ENCODE results near the gene CNTNAP2. TPM values are rescaled to one million over a fixed set of nuclear protein-coding genes. Genes with fewer than 3 reads are reported as not detected.

CNTNAP2 gene
- total RNA-seq, 4 donors from 2014 or later: not detected

GRCh38 chr7:147978201-147978600 lies 1861.6 kb downstream of the CNTNAP2 start:
- intact Hi-C loops (cut with DNase I; ENCODE audit: low total_unique reads): no loop called here
- TF ChIP-seq POLR2A (IDR thresholded peaks at IDR 0.05): no peak
- TF ChIP-seq CTCF (IDR thresholded peaks at IDR 0.05 in 4 of 5, conservative IDR thresholded peaks at IDR 0.05 in 1 of 5): no peak
- in situ Hi-C loops (cut with MboI; ENCODE audit: low sequenced_read_pairs in 4 of 4): no loop called here
- Histone ChIP-seq H3K27me3 (no peaks in the 10 kb centered on the region), H3K4me1 (no peaks in the 10 kb centered on the region), H3K4me3 (no peak overlapping the region), H3K27ac (no peak overlapping the region), H3K9me3 (no peaks in the 10 kb centered on the region), H3K36me3 (no peaks in the 10 kb centered on the region)
- ATAC-seq (no peak), DNase-seq (no peak)

DNA sequence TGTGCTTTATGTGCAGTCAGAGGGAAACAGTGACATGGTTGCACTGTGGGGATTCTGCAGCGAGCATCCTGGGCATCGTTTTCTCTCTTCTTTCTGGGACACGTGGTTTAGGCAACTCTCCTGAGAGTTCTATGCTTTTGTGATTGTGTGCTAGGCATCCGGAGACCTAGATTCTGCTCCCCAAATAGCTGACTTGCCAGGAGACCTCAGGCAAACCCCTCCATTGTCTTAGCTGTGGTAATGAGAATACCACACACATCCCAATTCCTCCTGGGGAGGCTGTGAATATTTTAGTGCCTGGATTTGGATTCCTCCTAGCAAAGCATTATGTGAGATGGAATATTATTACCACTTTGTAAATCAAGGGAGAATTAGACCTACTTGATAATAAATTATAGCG lies 1862.0 kb downstream of the CNTNAP2 start:
- intact Hi-C loops (cut with DNase I; ENCODE audit: low total_unique reads): no loop called here
- Histone ChIP-seq H3K4me3 (no peak overlapping the region), H3K27me3 (no peaks in the 10 kb centered on the region), H3K4me1 (no peaks in the 10 kb centered on the region), H3K27ac (no peak overlapping the region), H3K36me3 (no peaks in the 10 kb centered on the region), H3K9me3 (no peaks in the 10 kb centered on the region)
- no peak for DNase-seq
- no peak for TF ChIP-seq POLR2A (IDR thresholded peaks at IDR 0.05)
- no peak for TF ChIP-seq CTCF (IDR thresholded peaks at IDR 0.05 in 4 of 5, conservative IDR thresholded peaks at IDR 0.05 in 1 of 5)
- ATAC-seq: no peak
- in situ Hi-C loops (cut with MboI; ENCODE audit: low sequenced_read_pairs in 4 of 4): no loop called here

DNA sequence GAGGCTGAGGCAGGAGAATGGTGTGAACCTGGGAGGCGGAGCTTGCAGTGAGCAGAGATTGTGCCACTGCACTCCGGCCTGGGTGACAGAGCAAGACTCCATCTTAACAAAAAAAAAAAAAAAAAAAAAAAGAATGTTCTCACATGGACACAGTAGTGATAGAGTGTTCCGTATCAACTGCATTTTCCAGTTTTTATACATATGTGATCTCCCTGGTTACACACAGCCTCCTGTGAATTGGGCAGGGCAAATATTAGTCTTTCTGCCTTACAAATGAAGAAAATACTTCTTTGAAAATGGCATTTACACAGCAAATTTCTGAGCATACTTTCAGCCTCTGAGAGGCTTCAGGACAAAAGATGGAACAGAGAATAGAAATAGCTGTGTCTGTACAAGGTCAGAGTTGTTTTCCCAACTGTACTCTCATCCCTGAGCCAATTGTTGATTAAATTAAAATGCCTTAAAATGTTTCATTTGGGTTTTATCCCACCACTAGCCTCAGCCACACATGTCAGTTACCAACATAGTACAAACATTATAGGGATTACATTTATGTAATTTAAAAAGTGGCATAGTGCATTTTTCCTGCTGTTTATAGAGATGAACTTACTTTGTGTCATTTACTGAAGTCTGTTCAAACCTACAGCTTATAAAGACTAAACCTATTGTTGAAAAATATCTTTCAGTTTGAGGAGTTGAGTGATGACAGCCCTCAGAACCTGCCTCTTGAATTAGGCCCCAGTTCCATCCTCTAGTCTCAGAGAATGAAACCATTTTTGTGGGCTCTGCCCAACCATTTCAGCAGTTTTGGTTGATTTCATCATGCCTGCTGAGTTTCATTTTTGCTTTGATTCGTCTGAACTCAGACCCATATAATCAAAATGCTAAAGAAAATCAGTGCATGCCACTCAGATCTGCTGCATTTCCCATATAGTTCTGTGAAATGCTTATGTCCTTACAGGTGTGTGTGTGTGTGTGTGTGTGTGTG lies 1864.5 kb downstream of the CNTNAP2 start:
- ATAC-seq (no peak), DNase-seq (no peak)
- H3K36me3 ChIP-seq: no peaks in the 10 kb centered on the region
- H3K4me1 ChIP-seq: no peaks in the 10 kb centered on the region
- in situ Hi-C loops (cut with MboI; ENCODE audit: low sequenced_read_pairs in 4 of 4) (no loop called here), intact Hi-C loops (cut with DNase I; ENCODE audit: low total_unique reads) (no loop called here)
- no peak overlapping the region for H3K4me3 ChIP-seq
- no peaks in the 10 kb centered on the region for H3K27me3 ChIP-seq
- no peak overlapping the region for H3K27ac ChIP-seq
- TF ChIP-seq POLR2A (IDR thresholded peaks at IDR 0.05) (no peak), CTCF (IDR thresholded peaks at IDR 0.05 in 4 of 5, conservative IDR thresholded peaks at IDR 0.05 in 1 of 5) (no peak)
- H3K9me3 ChIP-seq: no peaks in the 10 kb centered on the region

DNA sequence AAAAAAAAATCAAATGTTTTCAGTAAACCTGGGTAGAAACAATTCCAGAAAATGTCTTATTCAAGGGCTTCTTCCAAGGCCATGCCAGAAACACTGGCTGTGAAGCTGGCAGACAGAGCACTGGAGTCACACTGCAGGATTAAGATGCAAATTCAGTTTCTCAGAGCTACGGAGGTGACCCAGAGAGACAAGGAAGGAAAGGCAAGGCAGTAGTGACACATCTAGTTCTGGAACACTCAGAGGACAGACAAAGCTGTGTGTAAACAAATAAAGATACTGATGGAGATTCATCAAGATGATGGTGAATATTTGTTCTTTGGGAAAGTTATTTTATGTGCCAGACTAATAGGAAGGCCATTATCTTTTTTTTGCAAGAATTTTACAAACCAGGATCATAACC lies 1865.7 kb downstream of the CNTNAP2 start:
- Histone ChIP-seq H3K9me3 (no peaks in the 10 kb centered on the region), H3K27ac (no peak overlapping the region), H3K27me3 (no peaks in the 10 kb centered on the region), H3K4me3 (no peak overlapping the region), H3K36me3 (no peaks in the 10 kb centered on the region), H3K4me1 (no peaks in the 10 kb centered on the region)
- DNase-seq (no peak), ATAC-seq (no peak)
- intact Hi-C loops (cut with DNase I; ENCODE audit: low total_unique reads): no loop called here
- TF ChIP-seq CTCF (IDR thresholded peaks at IDR 0.05 in 4 of 5, conservative IDR thresholded peaks at IDR 0.05 in 1 of 5): no peak
- in situ Hi-C loops (cut with MboI; ENCODE audit: low sequenced_read_pairs in 4 of 4): no loop called here

Data from gastrocnemius medialis (tissue), 4 donors.